NCI-H1417 treated with DMSO at 0.1 percent for 48 hours (cell line): ENCODE data around the gene ABCC3.

ENCODE experiments used
- DNase-seq: peaks from one replicate; lab custom pipeline; 2025; lab: John Stamatoyannopoulos, UW

The ABCC3 gene

GRCh38 chr17:50642722-50643656 is 8.3 kb downstream of the ABCC3 start:
- no peak for DNase-seq

GRCh38 chr17:50645748-50646682 is 11.3 kb downstream of the ABCC3 start:
- DNase-seq: no peak

- DNase-seq: no peak
These were observed 12.5 kb downstream of the ABCC3 start for GRCh38 chr17:50647187-50647586.

GRCh38 chr17:50649042-50649908 is 14.6 kb downstream of the ABCC3 start:
- no peak for DNase-seq

GRCh38 chr17:50651661-50652060 is 17.0 kb downstream of the ABCC3 start:
- DNase-seq: no peak

- DNase-seq: no peak
These were observed 19.1 kb downstream of the ABCC3 start for GRCh38 chr17:50653738-50654137.

- DNase-seq: no peak
These were observed 21.8 kb downstream of the ABCC3 start for GRCh38 chr17:50656509-50656908.

- DNase-seq: no peak
These were observed 22.4 kb downstream of the ABCC3 start for GRCh38 chr17:50657054-50657453.

- no peak for DNase-seq
These were observed 22.9 kb downstream of the ABCC3 start for GRCh38 chr17:50657627-50658026.

- DNase-seq: no peak
These were observed 23.9 kb downstream of the ABCC3 start for GRCh38 chr17:50658616-50659015.

- no peak for DNase-seq
These were observed 24.5 kb downstream of the ABCC3 start for GRCh38 chr17:50659179-50659578.

- no peak for DNase-seq
These were observed 25.6 kb downstream of the ABCC3 start for GRCh38 chr17:50660042-50660886.

- no peak for DNase-seq
These were observed 26.2 kb downstream of the ABCC3 start for GRCh38 chr17:50660887-50661345.

GRCh38 chr17:50661348-50661747 is 26.7 kb downstream of the ABCC3 start:
- no peak for DNase-seq

- no peak for DNase-seq
These were observed 27.2 kb downstream of the ABCC3 start for GRCh38 chr17:50661795-50662391.

- DNase-seq: no peak
These were observed 28.0 kb downstream of the ABCC3 start for GRCh38 chr17:50662632-50663225.

- DNase-seq: no peak
These were observed 29.2 kb downstream of the ABCC3 start for GRCh38 chr17:50663812-50664374.

GRCh38 chr17:50664788-50665458 is 30.2 kb downstream of the ABCC3 start:
- DNase-seq: no peak

- DNase-seq: no peak
These were observed 31.2 kb downstream of the ABCC3 start for GRCh38 chr17:50665838-50666237.
